Sigmoid colon (tissue), 4 donors: Measurements from ENCODE around the gene FBXO46.

Experiments used
- CTCF ChIP-seq, 4 experiments: fragments of 450-650 bp in 3 of 4; fragments of 200-600 bp in 1 of 4; IDR thresholded peaks; one replicate each; pipeline ENCODE4 v1.5.1; 2016 to 2019; ENCODE audit warnings: antibody characterized with exemption in 4 of 4, mild to moderate bottlenecking in 3 of 4, moderate library complexity in 2 of 4
- EP300 ChIP-seq, 4 donors: sonication (generic); formaldehyde crosslinking; IDR thresholded peaks; one replicate each; pipeline ENCODE4 v1.6.1; 2017; ENCODE audit warnings: antibody characterized with exemption in 4 of 4
- POLR2A ChIP-seq, 2 donors: fragments of 450-650 bp; IDR thresholded peaks; one replicate each; pipeline ENCODE4 v1.6.1; 2016; ENCODE audit warnings: antibody characterized with exemption in 2 of 2, mild to moderate bottlenecking in 2 of 2, moderate library complexity in 2 of 2
- POLR2AphosphoS5 ChIP-seq, 4 donors: sonication (generic); formaldehyde crosslinking; IDR thresholded peaks; one replicate each; pipeline ENCODE4 v1.6.1; 2017; ENCODE audit warnings: antibody characterized with exemption in 4 of 4

- TF ChIP-seq POLR2AphosphoS5 (IDR thresholded peaks at IDR 0.05) = no peak
- TF ChIP-seq CTCF (IDR thresholded peaks at IDR 0.05) = no peak
- no peak for TF ChIP-seq POLR2A (IDR thresholded peaks at IDR 0.05)
- TF ChIP-seq EP300 (IDR thresholded peaks at IDR 0.05) = no peak
These were observed 851 bp downstream of the FBXO46 start for GRCh38 chr19:45729800-45730290.
